ENCODE results near the gene DDX39B.

GRCh38 chr6:31483392-31483791 is 58.4 kb downstream of the DDX39B start:
- TF ChIP-seq POLR2AphosphoS5 (IDR thresholded peaks at IDR 0.05) (no peak), CTCF (IDR thresholded peaks at IDR 0.05) (no peak), POLR2A (IDR thresholded peaks at IDR 0.05) (no peak)
